HG03280 (cell line): ENCODE measurements around the gene GLS.
"Not testable (repeated sequence)": the region's sequence is repeated elsewhere in the genome, so short reads cannot be mapped to it uniquely, and the experiment has no call there.

Experiments
- ATAC-seq: cut with Tn5 transposase; IDR thresholded peaks from one replicate; pipeline ENCODE4 v1.9.1; 2021; ENCODE audit warnings: mild to moderate bottlenecking, moderate library complexity; ENCODE audit not compliant: unreplicated experiment

The GLS gene

GRCh38 chr2:190929919-190930318, 49.3 kb downstream of the GLS start:
- ATAC-seq, result no peak

DNA sequence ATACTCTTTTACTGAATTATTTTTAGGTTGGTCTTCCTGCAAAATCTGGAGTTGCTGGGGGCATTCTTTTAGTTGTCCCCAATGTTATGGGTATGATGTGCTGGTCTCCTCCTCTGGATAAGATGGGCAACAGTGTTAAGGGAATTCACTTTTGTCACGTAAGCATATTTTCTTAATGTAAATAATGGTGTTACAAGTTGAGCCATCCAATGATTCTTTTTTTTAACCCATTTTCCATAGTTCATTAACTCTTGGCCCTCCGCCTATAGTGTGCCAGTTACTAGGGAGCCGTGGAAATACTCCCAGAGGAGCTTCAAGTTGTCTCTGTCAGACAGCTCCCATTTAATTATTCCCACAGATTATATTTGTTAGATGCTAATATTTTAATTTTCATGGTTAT, 49.8 kb downstream of the GLS start:
- ATAC-seq, result no peak

DNA sequence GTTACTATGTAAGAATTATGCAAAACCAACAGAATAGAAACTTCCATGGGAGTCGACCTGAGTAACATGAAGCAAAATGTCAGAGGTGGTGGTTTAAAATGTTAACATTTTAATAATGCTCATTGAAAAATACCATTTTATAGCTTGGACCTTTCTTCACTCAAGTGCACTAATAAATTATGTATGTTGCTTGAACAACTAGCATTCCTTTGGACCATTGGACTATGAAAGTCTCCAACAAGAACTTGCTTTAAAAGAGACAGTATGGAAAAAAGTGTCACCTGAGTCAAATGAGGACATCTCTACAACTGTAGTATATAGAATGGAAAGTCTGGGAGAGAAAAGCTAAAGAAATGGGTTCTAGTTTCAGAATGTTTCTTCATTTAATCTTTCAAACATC, 51.9 kb downstream of the GLS start:
- no peak for ATAC-seq

GRCh38 chr2:190933361-190933760, 52.7 kb downstream of the GLS start:
- ATAC-seq, result no peak

DNA sequence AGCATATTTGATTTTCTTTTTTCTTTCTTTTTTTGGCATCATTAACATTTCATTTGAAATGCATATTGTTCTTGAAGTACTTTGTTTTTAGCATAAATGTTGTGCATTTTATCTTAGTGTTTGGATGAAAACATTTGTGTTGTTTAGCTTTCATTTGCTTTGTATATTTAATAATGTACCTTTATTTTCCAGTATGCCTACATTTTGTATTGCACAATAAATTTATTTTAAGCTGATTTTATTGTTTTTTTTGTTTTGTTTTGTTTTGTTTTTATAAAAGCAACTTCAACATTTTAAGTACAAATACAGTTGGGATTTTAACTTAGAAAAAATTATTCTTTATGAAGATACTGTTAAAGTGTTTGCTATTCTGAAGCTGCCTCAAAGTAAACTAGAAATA, 54.4 kb downstream of the GLS start:
- ATAC-seq, result no peak

GRCh38 chr2:190938771-190939335, 58.2 kb downstream of the GLS start:
- ATAC-seq, result no peak

GRCh38 chr2:190940454-190940853, 59.8 kb downstream of the GLS start:
- no peak for ATAC-seq

GRCh38 chr2:190941571-190941970, 61.0 kb downstream of the GLS start:
- ATAC-seq, result no peak

- ATAC-seq, result no peak
These were observed 62.1 kb downstream of the GLS start for GRCh38 chr2:190942697-190943096.

DNA sequence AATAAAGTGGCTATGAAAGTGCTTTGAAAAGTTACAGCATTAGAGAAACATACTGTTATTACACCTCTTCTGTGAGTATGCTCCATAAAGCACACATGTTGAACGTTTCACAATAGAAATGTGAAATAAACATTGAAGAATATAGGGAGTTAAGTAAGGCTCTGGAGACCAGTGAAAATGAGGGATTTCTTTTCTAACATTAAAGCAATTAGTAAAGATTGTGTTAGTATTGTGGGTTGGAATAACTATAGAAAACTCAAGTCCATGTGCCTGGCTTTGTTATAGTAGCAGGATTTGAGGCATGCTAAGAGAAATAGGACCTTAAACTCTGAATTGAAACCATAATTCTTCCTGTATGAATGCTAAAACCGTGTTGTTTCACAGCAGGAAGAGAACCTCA, 63.1 kb downstream of the GLS start:
- ATAC-seq, result no peak

DNA sequence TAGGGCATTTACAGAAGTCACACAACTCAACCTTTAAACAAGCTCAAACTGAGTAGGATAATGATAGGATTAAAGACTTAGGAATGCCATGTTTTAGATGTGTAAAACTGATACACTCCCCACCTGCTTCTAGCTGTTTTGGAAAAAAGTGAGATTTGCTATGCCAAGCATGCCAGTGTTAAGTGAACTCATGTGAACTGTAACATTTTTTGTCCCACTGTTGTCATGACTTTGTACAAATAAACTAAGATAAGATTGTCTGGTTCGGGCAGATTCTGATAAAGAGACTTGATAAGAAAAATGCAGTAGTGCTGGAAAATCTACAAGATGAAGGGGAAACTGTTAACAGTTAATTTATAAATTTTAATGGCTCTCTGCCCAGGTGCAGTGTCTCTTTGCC, 66.5 kb downstream of the GLS start:
- no peak for ATAC-seq

GRCh38 chr2:190947711-190948251, 67.2 kb downstream of the GLS start:
- peak; percentile 62 for ATAC-seq

GRCh38 chr2:190948671-190949070, 68.0 kb downstream of the GLS start:
- ATAC-seq, result no peak

DNA sequence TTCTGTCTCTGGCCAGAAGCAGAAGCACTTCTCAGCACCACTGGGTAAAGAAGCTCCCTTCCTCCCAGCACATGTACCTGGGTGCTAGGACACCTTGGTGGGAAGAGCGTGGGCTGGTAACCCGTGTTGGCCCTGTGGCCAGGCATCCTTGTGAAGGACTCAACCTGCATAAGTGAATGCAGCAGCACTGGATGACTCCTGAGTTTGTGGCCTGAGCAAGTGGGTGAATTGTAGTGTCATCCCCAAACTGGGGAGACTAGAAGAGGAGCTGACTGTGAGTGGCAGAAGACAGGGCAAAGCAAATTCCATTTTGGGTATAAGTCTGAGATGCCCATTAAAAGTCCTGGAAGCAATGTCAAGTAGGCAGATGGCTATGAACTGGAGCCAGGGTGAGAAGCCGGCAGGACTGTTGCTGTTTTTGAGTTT, 70.0 kb downstream of the GLS start:
- no peak for ATAC-seq

DNA sequence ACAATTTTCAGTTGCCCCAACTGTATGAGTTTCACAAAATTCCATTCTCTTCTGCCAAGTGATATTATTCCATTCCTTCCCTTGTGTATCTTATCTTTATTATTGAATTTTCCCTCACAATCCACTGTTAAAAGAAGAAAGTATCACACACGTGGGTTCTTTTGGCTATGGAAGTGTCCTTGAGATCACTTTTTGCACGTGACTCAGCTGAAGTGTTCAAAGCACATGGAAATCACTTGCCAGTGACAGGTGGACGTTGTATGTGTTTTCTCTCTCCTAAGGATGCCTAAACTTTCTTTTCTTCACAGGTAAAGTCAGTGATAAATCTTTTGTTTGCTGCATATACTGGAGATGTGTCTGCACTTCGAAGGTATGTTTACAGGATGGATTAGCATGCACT, 72.6 kb downstream of the GLS start:
- ATAC-seq, result no peak

- no peak for ATAC-seq
These were observed 79.5 kb downstream of the GLS start for GRCh38 chr2:190959911-190960788.

- ATAC-seq, result not testable (repeated sequence)
These were observed 80.5 kb downstream of the GLS start for GRCh38 chr2:190961117-190961516.

DNA sequence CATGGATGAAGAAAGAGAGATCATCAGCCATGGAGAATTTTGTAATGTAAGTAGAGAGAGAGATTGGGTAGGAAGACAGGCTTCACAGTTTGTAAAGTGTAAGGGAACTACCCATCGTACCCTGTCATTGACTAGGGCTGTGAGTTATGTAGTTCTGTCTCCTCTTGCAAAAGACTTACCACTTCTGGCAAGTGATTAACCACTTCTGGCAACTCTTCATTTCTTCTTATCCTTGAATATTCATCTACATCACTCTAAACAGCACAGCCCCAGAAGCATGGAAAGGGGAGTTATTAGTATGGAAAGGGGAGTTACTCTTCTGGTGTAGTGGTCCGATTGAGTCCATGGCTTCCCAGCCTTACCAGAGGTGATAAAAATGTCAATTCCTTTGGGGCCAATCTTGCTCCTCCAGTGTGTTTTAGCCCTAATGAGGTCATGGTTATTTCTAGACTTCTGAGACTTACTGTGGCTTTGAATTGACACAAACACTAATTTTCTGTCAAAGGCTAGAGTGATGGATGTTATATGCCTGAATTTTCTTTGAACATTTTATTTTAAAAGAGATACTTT, 81.4 kb downstream of the GLS start:
- no peak for ATAC-seq

- ATAC-seq, result no peak
These were observed 82.5 kb downstream of the GLS start for GRCh38 chr2:190963088-190963487.

- no peak for ATAC-seq
These were observed 83.7 kb downstream of the GLS start for GRCh38 chr2:190964170-190964795.

DNA sequence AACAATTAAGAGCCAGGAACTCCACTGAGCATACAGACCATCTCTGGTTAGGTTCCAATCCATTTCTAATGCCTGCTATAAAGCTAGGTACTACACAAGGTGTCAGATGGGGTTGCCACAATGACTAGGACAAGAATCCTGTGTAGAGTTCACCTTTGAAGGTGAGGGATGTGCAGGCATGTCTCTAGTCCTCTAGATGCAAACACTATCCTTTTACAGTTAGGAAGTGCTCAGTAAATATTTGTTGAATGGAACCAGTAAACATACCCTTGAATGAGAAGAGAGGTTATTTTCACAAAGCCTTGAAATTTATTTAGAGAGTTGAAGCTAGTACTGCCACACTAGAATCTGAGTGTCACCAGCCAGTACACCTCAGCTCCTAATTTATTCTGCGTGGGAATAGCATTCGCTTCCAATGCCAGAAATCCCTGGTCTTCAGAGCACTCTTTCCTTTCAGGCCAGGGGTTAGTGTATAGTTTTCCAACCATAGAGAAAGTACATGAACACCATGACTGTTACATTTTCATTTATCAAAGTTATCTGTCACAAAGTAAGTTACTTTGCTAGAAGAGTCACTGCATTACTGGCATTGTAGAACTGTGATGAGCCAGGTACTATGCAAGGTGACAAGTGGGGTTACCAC, 85.1 kb downstream of the GLS start:
- ATAC-seq, result no peak
